ENCODE measurements around the gene NCAPD3.
A peak's percentile ranks its signal among the peaks of the same experiment; 100 is the strongest.

NCAPD3 gene

DNA sequence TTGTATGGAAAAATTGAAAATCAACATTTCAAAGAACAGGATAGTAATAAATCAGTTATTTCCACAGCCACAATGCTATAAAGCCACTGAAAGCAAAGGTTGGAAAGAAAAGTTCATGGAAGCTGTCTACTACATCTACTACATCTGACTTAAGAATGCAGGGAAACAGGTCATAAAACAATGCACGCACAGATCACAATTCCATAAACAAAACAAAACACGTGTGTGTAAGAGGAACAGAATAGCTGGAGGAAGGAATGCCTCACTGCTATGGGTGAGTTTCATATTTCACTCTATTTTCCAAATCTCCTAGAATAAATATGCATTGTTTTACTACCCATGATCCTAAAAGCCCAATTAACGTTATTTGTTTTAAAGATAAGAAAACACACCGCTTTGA, 66.3 kb downstream of the NCAPD3 start:
- no peak for DNase-seq

DNA sequence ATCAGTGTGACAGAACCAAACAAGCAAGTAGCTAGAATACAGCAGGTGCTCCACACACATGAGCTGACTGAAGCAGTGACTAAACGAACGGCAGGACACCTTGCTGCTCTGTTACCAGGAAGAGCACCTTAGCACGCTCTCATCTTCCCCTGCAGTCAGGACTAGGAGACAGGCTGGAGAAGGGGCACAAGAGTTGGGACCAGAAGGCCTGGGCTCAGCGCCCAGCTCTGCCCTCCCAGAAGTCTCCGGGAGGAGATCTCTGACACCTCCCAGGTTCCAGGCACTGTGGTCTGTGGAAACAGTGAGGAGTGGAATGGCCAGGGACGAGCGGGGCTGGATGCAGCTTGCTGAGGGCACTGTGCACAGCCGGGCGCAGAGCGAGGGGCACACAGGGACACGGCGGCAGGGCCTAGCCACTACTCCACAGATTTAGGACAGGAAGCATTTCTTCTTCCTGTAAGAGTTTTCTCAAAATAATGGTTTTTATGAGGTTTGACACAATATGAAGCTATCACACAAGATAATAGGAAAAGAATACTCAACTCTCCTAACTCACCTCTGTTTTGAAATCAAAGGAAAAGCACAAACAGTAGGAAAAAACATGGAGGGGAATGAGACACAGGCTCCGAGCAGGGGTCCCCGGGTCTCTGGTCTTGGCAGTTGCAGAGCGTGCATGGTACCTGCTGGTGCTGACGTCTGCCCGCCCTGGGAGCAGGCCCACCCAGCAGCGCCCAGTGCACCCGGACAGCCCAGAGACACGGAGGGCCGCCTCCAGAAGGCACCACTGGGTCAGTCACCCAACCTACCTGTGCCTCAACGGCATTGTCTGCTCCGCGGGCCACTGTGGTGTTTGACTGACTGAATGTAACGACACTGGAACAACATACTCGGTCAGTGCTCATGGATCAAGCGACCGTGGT, 67.6 kb downstream of the NCAPD3 start:
- no peak for DNase-seq

DNA sequence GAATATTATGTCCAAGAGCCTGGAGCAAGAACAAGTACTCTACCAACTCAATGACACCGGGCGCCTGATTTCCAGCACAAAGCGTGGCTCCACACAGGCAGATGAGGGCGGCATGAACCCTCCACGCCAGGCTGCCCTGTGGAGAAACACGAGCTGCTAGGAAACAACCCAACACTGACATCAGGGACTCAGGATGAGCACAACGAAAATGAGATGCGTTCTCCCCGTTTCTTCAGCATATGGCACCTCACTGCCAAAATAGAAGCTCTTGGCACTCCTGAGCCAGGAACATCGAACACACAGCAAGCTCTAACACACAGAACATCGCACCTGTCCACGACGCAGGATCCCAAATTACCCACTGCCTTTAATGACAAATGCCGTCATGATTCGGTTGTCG, 68.3 kb downstream of the NCAPD3 start:
- no peak for DNase-seq

DNA sequence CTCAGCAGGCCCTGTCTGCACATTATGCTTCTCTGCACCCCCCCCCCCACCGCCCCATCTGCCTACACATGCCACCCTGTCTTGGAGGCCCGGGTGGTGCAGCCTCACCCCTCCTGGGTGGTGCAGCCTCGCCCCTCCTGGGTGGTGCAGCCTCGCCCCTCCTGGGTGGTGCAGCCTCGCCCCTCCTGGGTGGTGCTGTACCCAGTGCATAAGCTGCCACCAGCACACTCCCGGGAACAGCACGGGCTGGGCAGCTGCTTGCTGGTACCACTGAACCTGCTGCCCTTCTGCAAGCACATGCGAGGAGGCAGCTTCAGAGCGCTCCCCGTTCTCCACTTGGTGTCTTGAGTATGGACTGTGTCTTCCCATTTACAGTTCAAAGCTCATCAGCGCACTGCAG, 69.3 kb downstream of the NCAPD3 start:
- DNase-seq = no peak

DNA sequence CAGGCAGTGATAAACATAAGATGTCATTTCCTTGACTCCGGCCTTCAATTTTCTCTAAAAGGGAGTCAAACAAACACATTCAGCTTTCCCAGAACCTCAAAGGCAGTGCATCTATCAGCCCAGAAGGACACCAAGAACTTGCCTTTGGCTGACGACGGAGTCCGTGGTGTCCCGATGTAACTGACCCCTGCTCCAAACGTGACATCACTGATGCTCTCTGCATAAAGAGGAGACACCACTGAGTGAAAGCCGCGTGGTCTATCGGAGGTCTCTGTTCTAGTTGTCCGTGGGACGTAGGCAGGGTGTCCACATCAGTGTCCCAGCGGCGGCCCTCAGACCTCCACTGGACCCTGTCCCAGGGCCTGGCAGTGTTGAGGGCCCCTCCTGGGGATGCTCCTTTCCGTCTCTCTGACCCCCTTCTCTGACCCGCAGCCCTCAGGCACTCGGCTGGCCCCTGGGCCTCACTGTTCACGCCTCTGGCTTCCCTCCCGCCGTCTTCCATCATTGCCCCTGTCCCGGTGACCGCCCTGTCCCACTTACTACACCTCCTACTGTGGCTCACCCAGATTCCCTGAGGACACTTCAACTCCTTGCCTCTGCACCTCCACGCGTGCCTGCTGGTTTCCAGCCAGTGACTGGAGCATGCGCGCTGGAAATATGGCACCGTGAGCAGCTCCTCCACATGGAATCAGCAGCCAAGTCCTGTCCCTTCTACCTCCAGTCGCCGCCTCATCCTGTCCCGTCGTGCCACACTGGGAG, 70.4 kb downstream of the NCAPD3 start:
- DNase-seq = no peak

DNA sequence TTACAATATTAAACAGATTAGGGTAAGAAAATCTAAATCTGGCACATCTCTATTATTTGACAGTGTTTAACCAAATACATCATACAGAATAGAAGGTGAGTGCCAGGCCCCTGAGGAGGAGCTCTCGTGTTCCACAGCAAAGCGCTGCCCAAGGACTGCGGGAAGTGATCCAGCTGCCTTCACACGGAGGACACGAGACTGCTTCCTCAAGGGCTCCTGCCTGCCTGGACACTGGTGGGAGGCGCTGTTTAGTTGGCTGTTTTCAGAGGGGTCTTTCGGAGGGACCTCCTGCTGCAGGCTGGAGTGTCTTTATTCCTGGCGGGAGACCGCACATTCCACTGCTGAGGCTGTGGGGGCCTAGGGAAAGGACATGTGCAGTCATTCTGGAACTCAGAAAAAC, 71.1 kb downstream of the NCAPD3 start:
- no peak for DNase-seq

DNA sequence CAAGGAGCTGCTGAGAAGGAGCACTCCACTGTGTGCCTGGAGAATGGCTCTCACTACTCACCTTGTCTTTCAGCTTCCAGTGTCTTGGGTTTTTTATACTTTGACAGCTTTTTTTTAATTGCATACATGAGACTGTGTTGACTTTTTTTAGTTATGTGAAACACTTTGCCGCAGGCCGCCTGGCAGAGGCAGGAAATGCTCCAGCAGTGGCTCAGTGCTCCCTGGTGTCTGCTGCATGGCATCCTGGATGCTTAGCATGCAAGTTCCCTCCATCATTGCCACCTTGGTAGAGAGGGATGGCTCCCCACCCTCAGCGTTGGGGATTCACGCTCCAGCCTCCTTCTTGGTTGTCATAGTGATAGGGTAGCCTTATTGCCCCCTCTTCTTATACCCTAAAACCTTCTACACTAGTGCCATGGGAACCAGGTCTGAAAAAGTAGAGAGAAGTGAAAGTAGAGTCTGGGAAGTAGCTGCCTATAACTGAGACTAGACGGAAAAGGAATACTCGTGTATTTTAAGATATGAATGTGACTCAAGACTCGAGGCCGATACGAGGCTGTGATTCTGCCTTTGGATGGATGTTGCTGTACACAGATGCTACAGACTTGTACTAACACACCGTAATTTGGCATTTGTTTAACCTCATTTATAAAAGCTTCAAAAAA, 72.6 kb downstream of the NCAPD3 start:
- no peak for DNase-seq

DNA sequence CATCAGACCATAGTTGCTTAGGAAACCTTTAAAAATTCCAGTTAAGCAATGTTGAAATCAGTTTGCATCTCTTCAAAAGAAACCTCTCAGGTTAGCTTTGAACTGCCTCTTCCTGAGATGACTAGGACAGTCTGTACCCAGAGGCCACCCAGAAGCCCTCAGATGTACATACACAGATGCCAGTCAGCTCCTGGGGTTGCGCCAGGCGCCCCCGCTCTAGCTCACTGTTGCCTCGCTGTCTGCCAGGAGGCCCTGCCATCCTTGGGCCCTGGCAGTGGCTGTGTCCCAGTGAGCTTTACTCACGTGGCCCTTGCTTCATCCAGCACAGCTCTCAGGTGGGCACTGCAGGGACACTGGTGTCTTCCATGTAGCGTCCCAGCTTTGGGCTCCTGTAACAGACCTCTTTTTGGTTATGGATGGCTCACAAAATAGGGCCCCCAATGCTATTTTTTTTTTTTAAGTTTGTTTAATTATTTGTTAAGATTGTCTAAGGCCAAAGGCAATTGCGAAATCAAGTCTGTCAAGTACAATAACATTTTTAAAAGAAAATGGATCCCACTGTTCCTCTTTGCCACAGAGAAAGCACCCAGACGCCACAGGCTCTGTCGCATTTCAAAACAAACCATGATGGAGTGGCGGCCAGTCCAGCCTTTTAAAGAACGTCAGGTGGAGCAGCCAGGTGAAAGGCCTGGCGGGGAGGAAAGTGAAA, 73.4 kb downstream of the NCAPD3 start:
- no peak for DNase-seq

DNA sequence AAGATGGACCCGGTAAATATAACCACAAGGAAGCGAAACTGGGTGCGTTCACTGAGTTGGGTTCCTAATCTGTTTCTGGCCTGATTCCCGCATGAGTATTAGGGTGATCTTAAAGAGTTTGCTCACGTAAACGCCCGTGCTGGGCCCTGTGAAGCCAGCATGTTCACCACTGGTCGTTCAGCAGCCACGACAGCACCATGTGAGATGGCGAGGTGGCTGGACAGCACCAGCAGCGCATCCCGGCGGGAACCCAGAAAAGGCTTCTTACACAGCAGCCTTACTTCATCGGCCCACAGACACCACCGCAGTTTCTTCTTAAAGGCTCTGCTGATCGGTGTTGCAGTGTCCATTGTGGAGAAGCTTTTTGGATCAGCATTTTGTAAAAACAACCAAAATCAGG, 74.4 kb downstream of the NCAPD3 start:
- no peak for DNase-seq

DNA sequence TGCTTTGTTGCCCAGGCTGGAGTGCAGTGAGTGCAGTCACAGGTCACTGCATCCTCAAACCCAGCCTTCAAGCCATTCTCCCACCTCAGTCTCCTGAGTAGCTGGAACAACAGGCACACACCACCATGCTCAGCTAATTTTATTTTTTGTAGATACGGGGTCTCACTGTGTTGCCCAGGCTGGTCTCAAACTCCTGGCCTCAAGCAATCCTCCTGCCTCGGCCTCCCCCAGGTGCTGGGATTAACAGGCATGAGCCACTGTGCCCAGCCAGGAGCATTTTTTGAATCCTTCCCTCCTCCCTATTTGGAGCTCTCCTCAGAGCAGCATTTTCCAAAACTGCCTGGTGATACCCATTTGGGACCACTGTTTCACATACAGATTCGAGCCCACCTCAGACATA, 77.2 kb downstream of the NCAPD3 start:
- DNase-seq = no peak

DNA sequence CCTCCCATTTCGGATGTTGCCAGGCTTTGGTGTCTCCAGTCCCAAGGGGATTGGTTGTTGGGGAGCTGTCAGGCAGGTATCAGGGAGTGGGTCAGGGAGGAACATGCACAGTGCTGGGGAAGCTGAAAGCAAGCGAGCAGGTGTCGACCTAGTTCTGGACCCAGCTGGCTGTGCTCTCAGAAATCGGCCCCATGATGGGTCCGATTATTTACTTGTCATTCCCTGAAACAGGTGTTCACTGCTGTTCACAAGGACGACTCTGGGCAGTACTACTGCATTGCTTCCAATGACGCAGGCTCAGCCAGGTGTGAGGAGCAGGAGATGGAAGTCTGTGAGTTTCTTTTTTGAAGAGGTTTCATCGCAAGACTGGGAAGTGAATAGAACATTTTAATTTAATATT, 78.1 kb downstream of the NCAPD3 start:
- no peak for DNase-seq

DNA sequence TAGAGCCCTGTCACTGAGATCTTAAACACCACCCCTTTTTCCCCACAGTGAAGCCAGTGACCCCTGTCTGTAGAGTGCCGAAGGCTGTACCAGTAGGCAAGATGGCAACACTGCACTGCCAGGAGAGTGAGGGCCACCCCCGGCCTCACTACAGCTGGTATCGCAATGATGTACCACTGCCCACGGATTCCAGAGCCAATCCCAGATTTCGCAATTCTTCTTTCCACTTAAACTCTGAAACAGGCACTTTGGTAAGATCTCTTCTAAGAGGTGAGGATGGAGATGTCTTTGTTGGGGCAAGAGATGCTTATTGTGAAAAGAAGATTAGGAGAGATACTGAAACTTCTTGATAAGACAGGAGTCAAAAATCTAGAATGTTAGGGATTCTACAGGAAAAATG, 79.0 kb downstream of the NCAPD3 start:
- no peak for DNase-seq

DNA sequence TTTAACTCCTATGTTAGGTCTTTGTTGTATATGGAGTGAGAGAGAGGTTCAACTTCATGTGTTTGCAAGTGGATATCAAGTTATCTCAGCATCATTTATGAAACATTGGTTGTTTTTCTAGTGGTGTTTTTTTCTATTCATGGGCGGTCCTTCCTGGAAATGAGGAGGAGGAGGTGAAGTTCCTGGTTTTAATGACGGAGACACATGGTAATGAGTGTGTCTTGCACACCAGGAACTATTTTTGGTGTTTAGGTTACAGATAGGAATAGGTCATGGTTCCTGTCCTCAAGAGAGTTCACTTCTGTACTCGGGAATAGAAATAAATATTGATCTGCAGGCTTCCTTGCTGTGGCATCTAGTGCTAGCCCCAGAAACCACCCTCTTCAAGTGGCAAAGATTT, 80.0 kb downstream of the NCAPD3 start:
- no peak for DNase-seq

DNA sequence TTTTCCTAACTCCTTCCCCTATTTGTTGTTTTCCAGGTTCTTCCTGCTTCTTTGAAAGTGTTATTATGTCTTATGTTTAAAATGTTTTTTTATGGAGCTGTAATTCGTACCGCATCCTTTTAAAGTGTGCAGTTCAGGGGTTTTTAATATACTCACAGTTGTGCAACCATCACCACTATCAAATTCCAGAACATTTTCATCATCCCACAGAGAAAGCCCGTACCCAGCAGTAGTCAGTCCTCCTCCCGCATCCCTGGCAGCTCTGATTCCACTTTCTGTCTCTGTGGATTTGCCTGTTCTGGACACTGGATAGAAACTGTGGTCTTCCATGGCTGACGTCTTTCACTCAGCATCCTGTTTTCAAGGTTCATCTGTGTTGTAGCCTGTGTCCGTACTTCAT, 81.2 kb downstream of the NCAPD3 start:
- no peak for DNase-seq

DNA sequence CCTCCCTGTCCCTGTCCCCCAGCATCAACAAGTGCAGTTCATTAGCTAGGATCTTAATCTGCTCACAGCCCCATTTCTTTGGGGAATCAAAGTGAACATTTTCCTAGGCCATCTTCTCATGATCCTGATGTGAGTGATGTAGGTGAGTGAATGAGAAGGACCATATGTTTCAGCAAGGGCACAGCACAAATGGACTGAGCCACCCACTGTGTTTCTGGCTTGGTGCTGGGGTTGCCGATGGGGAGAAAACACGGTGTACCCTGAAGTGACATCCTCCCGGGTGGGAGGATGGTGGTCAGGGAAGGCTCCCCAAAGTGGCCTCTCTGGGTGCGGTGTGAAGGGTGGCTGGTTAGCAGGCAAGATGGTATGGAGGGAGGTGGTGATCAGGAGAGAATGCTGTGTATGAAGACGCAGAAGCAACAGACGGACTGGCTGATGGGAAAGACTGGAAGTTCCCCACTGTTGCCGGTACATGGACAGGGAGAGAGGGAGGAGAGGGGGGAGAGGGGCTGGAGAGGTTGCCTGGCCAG, 82.7 kb downstream of the NCAPD3 start:
- no peak for DNase-seq

DNA sequence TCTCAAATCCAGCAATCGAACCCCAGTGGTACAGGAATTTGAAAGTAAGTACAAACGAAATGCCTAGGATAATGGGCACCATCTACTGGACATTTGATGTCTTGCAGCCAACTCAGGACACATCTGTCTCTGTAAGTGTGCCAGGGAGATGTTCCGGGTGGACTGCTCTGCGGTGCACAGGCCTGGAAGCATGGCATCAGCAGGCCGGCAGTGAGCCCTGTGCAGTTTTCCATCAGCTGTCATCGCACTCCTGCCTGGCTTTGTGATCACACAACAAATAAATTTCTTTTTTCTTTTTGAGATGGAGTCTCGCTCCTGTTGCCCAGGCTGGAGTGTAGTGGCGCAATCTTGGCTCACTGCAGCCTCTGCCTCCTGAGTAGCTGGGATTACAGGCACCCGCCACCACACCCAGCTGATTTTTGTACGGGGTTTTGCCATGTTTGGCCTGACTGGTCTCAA, 83.9 kb downstream of the NCAPD3 start:
- peak in 1 of 2 experiments; percentile 49 for DNase-seq

DNA sequence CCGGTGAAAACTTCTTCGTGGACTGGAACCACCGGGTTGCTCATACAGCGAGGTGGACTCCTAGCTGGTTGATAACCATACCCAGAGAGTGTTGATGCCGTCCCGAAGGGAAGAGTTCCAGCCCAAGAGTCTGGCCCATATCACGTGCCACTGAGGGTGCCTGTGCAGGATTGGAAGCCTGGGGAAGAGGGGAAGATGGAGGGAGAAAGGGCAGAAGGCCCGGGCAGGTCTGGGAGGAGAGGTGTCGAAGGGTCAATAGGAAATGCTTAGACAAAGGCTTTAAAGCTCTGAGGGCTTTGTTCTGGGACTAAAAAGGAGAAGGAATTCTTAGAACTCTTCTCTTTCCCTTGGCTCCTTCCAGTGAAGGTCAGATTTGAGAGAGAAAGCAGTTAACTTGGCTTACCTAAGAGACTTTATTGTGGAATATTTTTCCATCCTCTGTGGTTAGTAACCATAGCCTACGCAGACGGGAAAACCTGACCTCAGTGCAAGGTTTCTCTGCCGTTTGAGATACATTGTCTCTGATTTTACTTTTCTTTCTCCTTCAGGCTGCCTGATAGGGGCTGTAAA, 84.4 kb downstream of the NCAPD3 start:
- DNase-seq = no peak

DNA sequence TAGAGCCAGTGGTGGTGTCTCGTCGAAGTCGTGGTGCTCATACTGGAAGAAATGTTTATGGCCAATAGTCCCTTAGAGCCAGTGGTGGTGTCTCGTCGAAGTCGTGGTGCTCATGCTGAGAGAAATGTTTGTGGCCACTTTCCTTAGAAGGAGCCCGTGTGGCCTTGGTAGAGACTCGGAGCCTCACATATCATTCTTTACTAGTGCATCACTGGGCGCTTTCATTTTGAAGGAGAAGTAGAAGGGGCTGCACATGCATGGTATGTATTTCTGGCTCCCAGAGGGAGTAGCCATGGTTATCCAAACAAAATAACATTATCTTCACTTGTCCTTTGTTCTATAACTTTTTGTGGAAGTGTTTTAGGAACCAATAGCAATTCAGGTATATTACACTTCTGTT, 85.4 kb downstream of the NCAPD3 start:
- DNase-seq = no peak

DNA sequence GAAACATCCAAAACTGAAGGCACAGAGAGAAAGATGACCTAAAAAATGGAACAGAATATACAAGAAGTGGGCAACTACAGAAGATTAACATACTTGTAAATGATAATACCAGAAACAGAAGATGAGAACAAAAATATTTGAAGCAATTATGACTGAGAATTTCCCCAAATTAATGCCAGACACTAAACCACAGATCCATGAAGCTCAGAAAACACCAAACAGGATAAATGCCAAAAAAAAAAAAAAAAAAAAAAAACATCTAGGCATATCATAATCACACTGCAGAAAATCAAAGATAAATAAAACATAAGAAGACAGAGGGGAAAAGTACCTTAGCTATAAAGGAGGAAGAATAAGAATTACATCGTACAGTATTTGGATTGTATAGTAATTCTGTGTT, 89.6 kb downstream of the NCAPD3 start:
- DNase-seq = no peak

DNA sequence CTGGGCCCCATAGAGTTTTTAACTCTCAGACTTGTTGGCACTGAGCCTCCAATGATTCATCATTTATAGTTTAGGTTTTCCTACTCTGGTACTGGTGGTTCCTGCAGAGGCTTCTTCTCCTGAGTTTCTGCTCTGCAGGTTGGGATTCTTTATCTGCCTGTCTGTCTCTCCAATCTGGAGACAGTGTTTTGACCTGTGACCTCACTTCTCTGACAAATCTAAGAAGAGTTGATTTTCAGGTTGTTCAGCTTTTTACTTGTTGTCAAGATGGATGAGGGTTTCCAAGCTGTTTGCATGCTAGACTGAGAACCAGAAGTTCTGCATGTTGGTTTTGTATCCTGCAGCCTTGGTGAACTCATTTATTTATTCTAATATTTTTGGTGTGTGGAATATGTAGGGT, 91.0 kb downstream of the NCAPD3 start:
- DNase-seq = no peak

DNA sequence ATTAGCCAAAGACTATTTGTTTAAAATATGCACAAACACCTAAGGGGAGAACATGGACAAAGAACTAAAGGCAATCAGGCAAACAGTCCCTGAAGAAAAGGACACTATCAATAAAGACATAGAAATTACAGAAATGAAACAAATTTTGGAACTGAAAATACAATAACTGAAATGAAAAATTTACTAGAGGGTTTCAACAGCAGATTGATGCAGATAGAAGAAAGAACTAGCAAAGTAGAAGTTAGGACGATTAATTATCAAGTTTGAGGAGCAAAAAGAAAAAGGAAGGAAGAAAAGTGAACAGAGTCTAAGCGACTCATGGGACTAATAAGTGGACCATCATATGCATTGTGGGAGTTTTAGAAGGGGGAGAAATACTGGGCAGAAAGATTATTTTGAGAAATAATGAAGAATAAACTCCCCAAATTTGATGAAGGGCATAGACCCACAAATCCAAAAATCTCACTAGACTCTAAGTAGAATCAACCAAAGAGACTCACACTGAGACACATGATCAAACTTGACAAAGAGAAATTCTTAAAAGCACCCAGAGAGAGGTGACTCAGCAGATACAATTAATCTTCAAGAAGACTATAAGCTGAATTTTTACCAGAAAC, 92.0 kb downstream of the NCAPD3 start:
- DNase-seq = no peak

Measured in SW 1271 (cell line).